HepG2 (cell line): Measurements from ENCODE around the gene CHN2. TPM values are rescaled to one million over a fixed set of nuclear protein-coding genes. Genes with fewer than 3 reads are reported as not detected.
A peak's percentile ranks its signal among the peaks of the same experiment; 100 is the strongest.

ENCODE experiments used
- CHD4 ChIP-seq: fragments of 200-600 bp; sonication (generic); IDR thresholded peaks from 2 replicates; pipeline ENCODE4 v1.7.0; 2017; ENCODE audit warnings: mild to moderate bottlenecking, low read length, borderline replicate concordance
- HNF4G ChIP-seq, 2 experiments: sonication (generic) in 1 of 2; formaldehyde crosslinking in 1 of 2; IDR thresholded peaks; 2 replicates each; pipeline versions ENCODE4 v1.4.0 to v1.6.1; 2011 to 2020; ENCODE audit warnings: borderline replicate concordance in 2 of 2, low read depth in 2 of 2, mild to moderate bottlenecking in 2 of 2, low read length in 1 of 2, missing genetic modification reagents in 1 of 2, moderate library complexity in 1 of 2
- IRX3 ChIP-seq: sonication (generic); formaldehyde crosslinking; IDR thresholded peaks from 2 replicates; pipeline ENCODE4 v1.8.1; 2023; ENCODE audit warnings: mild to moderate bottlenecking, low read depth, missing genetic modification reagents, borderline replicate concordance
- KAT8 ChIP-seq: IDR thresholded peaks from 2 replicates; pipeline ENCODE4 v1.6.1; 2016; ENCODE audit warnings: missing genetic modification reagents, missing compliant biosample characterization
- KLF11 ChIP-seq: IDR thresholded peaks from 2 replicates; pipeline ENCODE4 v1.6.1; 2016; ENCODE audit warnings: missing compliant biosample characterization
- PPARG ChIP-seq: conservative IDR thresholded peaks from 2 replicates; pipeline ENCODE4 v1.6.1; 2016; ENCODE audit warnings: missing biosample characterization, missing genetic modification reagents
- REST ChIP-seq, 2 experiments: IDR thresholded peaks; 2 replicates each; pipeline ENCODE4 v1.6.1; 2011 to 2012; ENCODE audit warnings: low read length in 2 of 2, borderline replicate concordance in 1 of 2, low read depth in 1 of 2, mild to moderate bottlenecking in 1 of 2, moderate library complexity in 1 of 2
- REXO4 ChIP-seq: sonication (generic); formaldehyde crosslinking; IDR thresholded peaks from 2 replicates; pipeline ENCODE4 v1.8.0; 2022; ENCODE audit warnings: missing genetic modification reagents, mild to moderate bottlenecking, borderline replicate concordance
- SOX5 ChIP-seq: IDR thresholded peaks from 2 replicates; pipeline ENCODE4 v1.6.1; 2016; ENCODE audit warnings: borderline replicate concordance
- ZNF264 ChIP-seq: sonication (generic); formaldehyde crosslinking; IDR thresholded peaks from 2 replicates; pipeline ENCODE4 v1.4.0; 2020; ENCODE audit warnings: missing genetic modification reagents
- ZNF720 ChIP-seq: sonication (generic); formaldehyde crosslinking; IDR thresholded peaks from 2 replicates; pipeline ENCODE4 v1.4.0; 2020; ENCODE audit warnings: missing genetic modification reagents
- ZNF891 ChIP-seq: sonication (generic); formaldehyde crosslinking; IDR thresholded peaks from 2 replicates; pipeline ENCODE4 v1.5.0; 2020; ENCODE audit warnings: mild to moderate bottlenecking, missing genetic modification reagents
- polyA plus RNA-seq, 8 experiments: library from polyadenylated mRNA; depleted of rRNA in 3 of 8; stranded (reverse) in 7 of 8; unstranded in 1 of 8; fragments of >200 nt; fragmentation: Illumina TruSeq in 4 of 8; extraction: Trizol in 4 of 8; gene quantifications; 2 replicates each; pipeline versions ENCODE4 v1.2.1 to v1.2.3, GENCODE V29; 2011 to 2016; ENCODE audit warnings: low read depth in 4 of 8, missing spikeins in 1 of 8, mixed read lengths in 1 of 8; ENCODE audit not compliant: insufficient read depth in 1 of 8
- total RNA-seq, 5 experiments: library from RNA; depleted of rRNA; stranded (reverse); fragments of >200 nt; fragmentation: Illumina TruSeq; extraction: Trizol; gene quantifications; 2 replicates each; pipeline ENCODE4 v1.2.3, GENCODE V29; 2016; ENCODE audit warnings: low read depth in 1 of 5
- TF ChIP-seq, protein P1 (sequence below): fragments of 450-650 bp; IDR thresholded peaks from 2 replicates; pipeline ENCODE4 v1.6.1; 2017; ENCODE audit warnings: mild to moderate bottlenecking
- TF ChIP-seq, protein P2 (sequence below): sonication (generic); formaldehyde crosslinking; IDR thresholded peaks from 2 replicates; pipeline ENCODE4 v1.4.0; 2020; ENCODE audit warnings: mild to moderate bottlenecking, missing genetic modification reagents

CHN2 gene
- total and polyA plus RNA-seq, 2 of the 13 experiments (the other 11 are each of a cell fraction or from before 2014, with no cell fraction given): 23.5 to 30.5 TPM

GRCh38 chr7:29208410-29209250 is 14.1 kb downstream of the CHN2 start (continued):
- TF ChIP-seq, protein P1, sequence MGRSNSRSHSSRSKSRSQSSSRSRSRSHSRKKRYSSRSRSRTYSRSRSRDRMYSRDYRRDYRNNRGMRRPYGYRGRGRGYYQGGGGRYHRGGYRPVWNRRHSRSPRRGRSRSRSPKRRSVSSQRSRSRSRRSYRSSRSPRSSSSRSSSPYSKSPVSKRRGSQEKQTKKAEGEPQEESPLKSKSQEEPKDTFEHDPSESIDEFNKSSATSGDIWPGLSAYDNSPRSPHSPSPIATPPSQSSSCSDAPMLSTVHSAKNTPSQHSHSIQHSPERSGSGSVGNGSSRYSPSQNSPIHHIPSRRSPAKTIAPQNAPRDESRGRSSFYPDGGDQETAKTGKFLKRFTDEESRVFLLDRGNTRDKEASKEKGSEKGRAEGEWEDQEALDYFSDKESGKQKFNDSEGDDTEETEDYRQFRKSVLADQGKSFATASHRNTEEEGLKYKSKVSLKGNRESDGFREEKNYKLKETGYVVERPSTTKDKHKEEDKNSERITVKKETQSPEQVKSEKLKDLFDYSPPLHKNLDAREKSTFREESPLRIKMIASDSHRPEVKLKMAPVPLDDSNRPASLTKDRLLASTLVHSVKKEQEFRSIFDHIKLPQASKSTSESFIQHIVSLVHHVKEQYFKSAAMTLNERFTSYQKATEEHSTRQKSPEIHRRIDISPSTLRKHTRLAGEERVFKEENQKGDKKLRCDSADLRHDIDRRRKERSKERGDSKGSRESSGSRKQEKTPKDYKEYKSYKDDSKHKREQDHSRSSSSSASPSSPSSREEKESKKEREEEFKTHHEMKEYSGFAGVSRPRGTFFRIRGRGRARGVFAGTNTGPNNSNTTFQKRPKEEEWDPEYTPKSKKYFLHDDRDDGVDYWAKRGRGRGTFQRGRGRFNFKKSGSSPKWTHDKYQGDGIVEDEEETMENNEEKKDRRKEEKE: no peak
- TF ChIP-seq ZNF264 (CRISPR knock-in tag): no peak
- TF ChIP-seq ZNF891 (CRISPR knock-in tag): no peak
- TF ChIP-seq CHD4: no peak
- peak; percentile 57 for TF ChIP-seq PPARG (CRISPR knock-in tag)
- peak; percentile 38; the same call in 1 of the 2 replicates for TF ChIP-seq KAT8
- no peak for TF ChIP-seq REST (IDR thresholded peaks at IDR 0.05; ENCODE audit: borderline replicate concordance in 1 of 2, low read depth in 1 of 2, low read length in 2 of 2)
- TF ChIP-seq ZNF720 (CRISPR knock-in tag): no peak
- TF ChIP-seq HNF4G (IDR thresholded peaks at IDR 0.05; ENCODE audit: borderline replicate concordance, low read depth, low read length): peak; percentile 84
- TF ChIP-seq HNF4G (CRISPR knock-in tag; IDR thresholded peaks at IDR 0.05; ENCODE audit: borderline replicate concordance, low read depth): peak; percentile 80; the same call in 1 of the 2 replicates
- TF ChIP-seq, protein P2, sequence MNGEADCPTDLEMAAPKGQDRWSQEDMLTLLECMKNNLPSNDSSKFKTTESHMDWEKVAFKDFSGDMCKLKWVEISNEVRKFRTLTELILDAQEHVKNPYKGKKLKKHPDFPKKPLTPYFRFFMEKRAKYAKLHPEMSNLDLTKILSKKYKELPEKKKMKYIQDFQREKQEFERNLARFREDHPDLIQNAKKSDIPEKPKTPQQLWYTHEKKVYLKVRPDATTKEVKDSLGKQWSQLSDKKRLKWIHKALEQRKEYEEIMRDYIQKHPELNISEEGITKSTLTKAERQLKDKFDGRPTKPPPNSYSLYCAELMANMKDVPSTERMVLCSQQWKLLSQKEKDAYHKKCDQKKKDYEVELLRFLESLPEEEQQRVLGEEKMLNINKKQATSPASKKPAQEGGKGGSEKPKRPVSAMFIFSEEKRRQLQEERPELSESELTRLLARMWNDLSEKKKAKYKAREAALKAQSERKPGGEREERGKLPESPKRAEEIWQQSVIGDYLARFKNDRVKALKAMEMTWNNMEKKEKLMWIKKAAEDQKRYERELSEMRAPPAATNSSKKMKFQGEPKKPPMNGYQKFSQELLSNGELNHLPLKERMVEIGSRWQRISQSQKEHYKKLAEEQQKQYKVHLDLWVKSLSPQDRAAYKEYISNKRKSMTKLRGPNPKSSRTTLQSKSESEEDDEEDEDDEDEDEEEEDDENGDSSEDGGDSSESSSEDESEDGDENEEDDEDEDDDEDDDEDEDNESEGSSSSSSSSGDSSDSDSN (CRISPR knock-in tag): no peak; the same call in 1 of the 2 replicates
- TF ChIP-seq REXO4: no peak
- TF ChIP-seq KLF11 (CRISPR knock-in tag): no peak
- TF ChIP-seq IRX3 (CRISPR knock-in tag): no peak
- TF ChIP-seq SOX5 (CRISPR knock-in tag): peak; percentile 98
